Measurements from ENCODE around the gene C1QTNF3.

Gene C1QTNF3

DNA sequence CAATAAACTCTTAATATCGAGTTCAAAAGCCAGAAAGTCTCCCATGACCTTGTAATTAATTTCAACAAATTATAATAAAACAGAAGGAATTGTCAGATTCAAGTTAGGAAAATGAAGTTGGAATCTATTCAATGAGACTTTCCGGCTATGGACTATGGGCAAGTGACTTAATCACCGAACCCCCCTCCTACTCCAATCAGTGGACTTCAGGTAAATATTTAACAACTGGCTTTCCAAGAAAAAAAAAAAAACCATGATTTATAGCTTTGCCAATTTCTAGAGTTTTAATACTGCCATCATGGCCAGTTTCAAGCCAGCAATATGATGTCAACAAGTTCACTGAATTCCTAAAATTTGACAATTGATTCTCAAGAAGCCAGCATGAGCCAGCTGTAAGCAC, 63.0 kb downstream of the C1QTNF3 start:
- Histone ChIP-seq H3K4me1 (ENCODE audit: control insufficient read depth in 2 of 2, insufficient read depth in 1 of 2, low read depth in 1 of 2, low read length in 2 of 2) (peaks cover 0 to 5% of the 10 kb centered on the region in 2 donors), H2BK15ac (ENCODE audit: low read length) (no peak overlapping the region), H2AK5ac (ENCODE audit: low read depth, low read length) (no peak overlapping the region), H3K18ac (ENCODE audit: low read length) (no peak overlapping the region), H3K27ac (replicated peaks; ENCODE audit: low read length) (no peak overlapping the region), H3K14ac (ENCODE audit: low read length) (no peak overlapping the region), H4K91ac (ENCODE audit: low read depth, low read length, poor library complexity) (no peak overlapping the region), H3K4ac (ENCODE audit: low read length) (no peak overlapping the region), H2BK12ac (ENCODE audit: low read length) (no peak overlapping the region), H3K27me3 (ENCODE audit: control insufficient read depth in 3 of 3, insufficient read depth in 3 of 3, low read depth in 1 of 3, low read length in 3 of 3) (no peaks in the 10 kb centered on the region), H3K23ac (ENCODE audit: low read depth, low read length, poor library complexity) (no peak overlapping the region), H3K9me3 (replicated peaks in 1 of 2; ENCODE audit: control insufficient read depth in 2 of 2, insufficient read depth in 1 of 2, low read depth in 1 of 2, low read length in 2 of 2) (no peaks in the 10 kb centered on the region), H3K4me2 (ENCODE audit: insufficient read depth, low read length, poor library complexity, severe bottlenecking) (no peak overlapping the region), H2BK120ac (ENCODE audit: low read depth, low read length) (no peak overlapping the region), H2AFZ (ENCODE audit: low read length) (no peak overlapping the region), H3K79me1 (ENCODE audit: low read depth, low read length) (no peaks in the 10 kb centered on the region), H3K36me3 (replicated peaks in 1 of 2; ENCODE audit: control insufficient read depth in 2 of 2, insufficient read depth in 2 of 2, low read length in 2 of 2) (peaks cover 0 to 1% of the 10 kb centered on the region in 2 donors), H3K9ac (ENCODE audit: low read depth, low read length, poor library complexity) (no peak overlapping the region), H3K4me3 (ENCODE audit: low read length in 2 of 2) (no peak overlapping the region), H4K8ac (ENCODE audit: low read depth, low read length) (no peak overlapping the region), H2BK5ac (ENCODE audit: low read length) (no peak overlapping the region)
- no CpG with 5 or more reads among the region's 3 CpGs for WGBS, 2 donors (ENCODE audit: extremely low coverage in 2 of 2, insufficient read length in 2 of 2, insufficient replicate concordance in 1 of 2)
- DNase-seq (ENCODE audit: low spot score), result no peak

DNA sequence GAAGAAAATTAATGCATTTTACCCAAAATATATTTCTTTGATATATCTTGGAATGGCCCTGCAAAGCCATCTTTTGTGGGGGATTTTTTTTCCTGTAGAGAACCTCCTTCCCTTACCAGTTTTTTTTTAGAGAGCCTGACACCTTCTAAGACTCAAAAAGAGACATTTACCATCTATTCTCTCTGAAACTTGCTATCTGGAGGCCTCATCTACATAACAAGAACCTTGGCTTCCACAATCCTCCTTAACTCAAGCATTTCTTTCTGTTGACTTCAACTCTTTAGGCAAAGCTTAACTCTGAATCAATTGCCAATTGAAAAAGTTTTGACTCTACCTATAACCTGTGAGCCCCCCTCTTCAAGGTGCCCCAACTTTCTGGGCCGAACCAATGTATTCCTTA, 64.7 kb downstream of the C1QTNF3 start:
- Histone ChIP-seq H3K14ac (ENCODE audit: low read length) (no peak overlapping the region), H3K9me3 (replicated peaks in 1 of 2; ENCODE audit: control insufficient read depth in 2 of 2, insufficient read depth in 1 of 2, low read depth in 1 of 2, low read length in 2 of 2) (no peaks in the 10 kb centered on the region), H3K23ac (ENCODE audit: low read depth, low read length, poor library complexity) (no peak overlapping the region), H3K4me3 (ENCODE audit: low read length in 2 of 2) (no peak overlapping the region), H3K27me3 (ENCODE audit: control insufficient read depth in 3 of 3, insufficient read depth in 3 of 3, low read depth in 1 of 3, low read length in 3 of 3) (no peaks in the 10 kb centered on the region), H3K4me1 (ENCODE audit: control insufficient read depth in 2 of 2, insufficient read depth in 1 of 2, low read depth in 1 of 2, low read length in 2 of 2) (peaks cover 0 to 5% of the 10 kb centered on the region in 2 donors), H4K8ac (ENCODE audit: low read depth, low read length) (no peak overlapping the region), H2BK15ac (ENCODE audit: low read length) (no peak overlapping the region), H2BK120ac (ENCODE audit: low read depth, low read length) (no peak overlapping the region), H3K4me2 (ENCODE audit: insufficient read depth, low read length, poor library complexity, severe bottlenecking) (no peak overlapping the region), H4K91ac (ENCODE audit: low read depth, low read length, poor library complexity) (no peak overlapping the region), H2BK5ac (ENCODE audit: low read length) (no peak overlapping the region), H3K9ac (ENCODE audit: low read depth, low read length, poor library complexity) (no peak overlapping the region), H3K4ac (ENCODE audit: low read length) (no peak overlapping the region), H3K18ac (ENCODE audit: low read length) (no peak overlapping the region), H3K36me3 (replicated peaks in 1 of 2; ENCODE audit: control insufficient read depth in 2 of 2, insufficient read depth in 2 of 2, low read length in 2 of 2) (no peaks in the 10 kb centered on the region), H3K27ac (replicated peaks; ENCODE audit: low read length) (no peak overlapping the region), H2AFZ (ENCODE audit: low read length) (no peak overlapping the region), H2BK12ac (ENCODE audit: low read length) (no peak overlapping the region), H2AK5ac (ENCODE audit: low read depth, low read length) (no peak overlapping the region), H3K79me1 (ENCODE audit: low read depth, low read length) (no peaks in the 10 kb centered on the region)
- DNase-seq (ENCODE audit: low spot score), result no peak
- WGBS, 2 donors (ENCODE audit: extremely low coverage in 2 of 2, insufficient read length in 2 of 2, insufficient replicate concordance in 1 of 2), result no CpG with 5 or more reads among the region's 1 CpG

DNA sequence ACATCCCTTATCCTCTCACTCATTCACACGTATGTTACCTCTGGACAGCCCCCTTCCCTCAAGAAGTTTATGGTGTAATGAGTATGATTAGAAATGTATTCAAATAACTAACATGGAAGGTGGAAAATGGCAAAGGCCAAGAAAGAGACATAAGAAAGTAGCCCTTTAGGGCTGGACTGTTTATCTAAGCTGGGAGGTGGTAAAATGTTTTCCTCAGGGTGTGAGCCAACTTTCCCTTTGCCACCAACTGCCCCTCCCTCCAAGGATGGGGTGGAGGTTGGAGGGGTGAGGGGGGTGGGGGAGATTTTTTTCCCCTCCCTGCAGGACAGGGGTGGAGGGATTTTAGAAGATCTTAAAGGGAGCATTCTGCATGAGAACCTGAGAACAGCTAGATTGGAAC, 66.7 kb downstream of the C1QTNF3 start:
- Histone ChIP-seq H4K8ac (ENCODE audit: low read depth, low read length) (no peak overlapping the region), H4K91ac (ENCODE audit: low read depth, low read length, poor library complexity) (no peak overlapping the region), H2AK5ac (ENCODE audit: low read depth, low read length) (no peak overlapping the region), H3K36me3 (replicated peaks in 1 of 2; ENCODE audit: control insufficient read depth in 2 of 2, insufficient read depth in 2 of 2, low read length in 2 of 2) (no peaks in the 10 kb centered on the region), H3K9me3 (replicated peaks in 1 of 2; ENCODE audit: control insufficient read depth in 2 of 2, insufficient read depth in 1 of 2, low read depth in 1 of 2, low read length in 2 of 2) (no peaks in the 10 kb centered on the region), H3K27ac (replicated peaks; ENCODE audit: low read length) (no peak overlapping the region), H3K14ac (ENCODE audit: low read length) (no peak overlapping the region), H3K4ac (ENCODE audit: low read length) (no peak overlapping the region), H3K4me1 (ENCODE audit: control insufficient read depth in 2 of 2, insufficient read depth in 1 of 2, low read depth in 1 of 2, low read length in 2 of 2) (peaks cover 0 to 5% of the 10 kb centered on the region in 2 donors), H2BK120ac (ENCODE audit: low read depth, low read length) (no peak overlapping the region), H2BK15ac (ENCODE audit: low read length) (no peak overlapping the region), H3K79me1 (ENCODE audit: low read depth, low read length) (no peaks in the 10 kb centered on the region), H3K4me3 (ENCODE audit: low read length in 2 of 2) (no peak overlapping the region), H3K9ac (ENCODE audit: low read depth, low read length, poor library complexity) (no peak overlapping the region), H2BK12ac (ENCODE audit: low read length) (no peak overlapping the region), H2AFZ (ENCODE audit: low read length) (no peak overlapping the region), H3K18ac (ENCODE audit: low read length) (no peak overlapping the region), H3K4me2 (ENCODE audit: insufficient read depth, low read length, poor library complexity, severe bottlenecking) (no peak overlapping the region), H3K23ac (ENCODE audit: low read depth, low read length, poor library complexity) (no peak overlapping the region), H2BK5ac (ENCODE audit: low read length) (no peak overlapping the region), H3K27me3 (ENCODE audit: control insufficient read depth in 3 of 3, insufficient read depth in 3 of 3, low read depth in 1 of 3, low read length in 3 of 3) (no peaks in the 10 kb centered on the region)
- WGBS, 2 donors (ENCODE audit: extremely low coverage in 2 of 2, insufficient read length in 2 of 2, insufficient replicate concordance in 1 of 2), result no CpG with 5 or more reads among the region's 1 CpG
- DNase-seq (ENCODE audit: low spot score), result no peak

DNA sequence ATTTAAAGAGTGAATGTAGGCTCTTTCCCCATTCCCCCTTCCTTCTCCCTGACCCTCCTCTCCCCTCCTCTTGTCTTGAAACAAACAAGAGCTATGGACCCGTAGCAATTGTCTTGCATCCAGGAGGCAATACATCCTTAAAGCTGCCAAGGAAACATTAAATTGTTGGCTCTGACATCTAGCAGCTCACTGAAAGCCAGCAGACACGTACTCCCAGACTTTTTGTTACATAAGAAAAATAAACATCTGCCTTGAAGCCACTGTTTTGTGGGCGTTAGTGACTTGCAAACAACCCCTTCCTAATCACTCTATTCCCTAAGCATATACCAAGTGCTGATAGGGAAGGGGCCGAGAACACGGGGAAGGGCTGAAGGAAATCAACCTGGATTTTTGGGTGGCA, 67.2 kb downstream of the C1QTNF3 start:
- Histone ChIP-seq H3K23ac (ENCODE audit: low read depth, low read length, poor library complexity) (no peak overlapping the region), H3K4me1 (ENCODE audit: control insufficient read depth in 2 of 2, insufficient read depth in 1 of 2, low read depth in 1 of 2, low read length in 2 of 2) (peaks cover 0 to 5% of the 10 kb centered on the region in 2 donors), H2BK12ac (ENCODE audit: low read length) (no peak overlapping the region), H2AK5ac (ENCODE audit: low read depth, low read length) (no peak overlapping the region), H3K14ac (ENCODE audit: low read length) (no peak overlapping the region), H3K4me3 (ENCODE audit: low read length in 2 of 2) (no peak overlapping the region), H3K9ac (ENCODE audit: low read depth, low read length, poor library complexity) (no peak overlapping the region), H3K18ac (ENCODE audit: low read length) (no peak overlapping the region), H4K91ac (ENCODE audit: low read depth, low read length, poor library complexity) (no peak overlapping the region), H3K4ac (ENCODE audit: low read length) (no peak overlapping the region), H2BK15ac (ENCODE audit: low read length) (no peak overlapping the region), H3K36me3 (replicated peaks in 1 of 2; ENCODE audit: control insufficient read depth in 2 of 2, insufficient read depth in 2 of 2, low read length in 2 of 2) (no peaks in the 10 kb centered on the region), H3K4me2 (ENCODE audit: insufficient read depth, low read length, poor library complexity, severe bottlenecking) (no peak overlapping the region), H3K27me3 (ENCODE audit: control insufficient read depth in 3 of 3, insufficient read depth in 3 of 3, low read depth in 1 of 3, low read length in 3 of 3) (no peaks in the 10 kb centered on the region), H3K79me1 (ENCODE audit: low read depth, low read length) (no peaks in the 10 kb centered on the region), H2BK5ac (ENCODE audit: low read length) (no peak overlapping the region), H3K27ac (replicated peaks; ENCODE audit: low read length) (no peak overlapping the region), H2AFZ (ENCODE audit: low read length) (peak overlapping the region; percentile 60), H2BK120ac (ENCODE audit: low read depth, low read length) (no peak overlapping the region), H4K8ac (ENCODE audit: low read depth, low read length) (no peak overlapping the region), H3K9me3 (replicated peaks in 1 of 2; ENCODE audit: control insufficient read depth in 2 of 2, insufficient read depth in 1 of 2, low read depth in 1 of 2, low read length in 2 of 2) (no peaks in the 10 kb centered on the region)
- DNase-seq (ENCODE audit: low spot score), result no peak
- WGBS, 2 donors (ENCODE audit: extremely low coverage in 2 of 2, insufficient read length in 2 of 2, insufficient replicate concordance in 1 of 2), result no CpG with 5 or more reads among the region's 5 CpGs

Measured in neuronal stem cell (in vitro differentiated cells).